ENCODE data around the gene OTUD4.

DNA sequence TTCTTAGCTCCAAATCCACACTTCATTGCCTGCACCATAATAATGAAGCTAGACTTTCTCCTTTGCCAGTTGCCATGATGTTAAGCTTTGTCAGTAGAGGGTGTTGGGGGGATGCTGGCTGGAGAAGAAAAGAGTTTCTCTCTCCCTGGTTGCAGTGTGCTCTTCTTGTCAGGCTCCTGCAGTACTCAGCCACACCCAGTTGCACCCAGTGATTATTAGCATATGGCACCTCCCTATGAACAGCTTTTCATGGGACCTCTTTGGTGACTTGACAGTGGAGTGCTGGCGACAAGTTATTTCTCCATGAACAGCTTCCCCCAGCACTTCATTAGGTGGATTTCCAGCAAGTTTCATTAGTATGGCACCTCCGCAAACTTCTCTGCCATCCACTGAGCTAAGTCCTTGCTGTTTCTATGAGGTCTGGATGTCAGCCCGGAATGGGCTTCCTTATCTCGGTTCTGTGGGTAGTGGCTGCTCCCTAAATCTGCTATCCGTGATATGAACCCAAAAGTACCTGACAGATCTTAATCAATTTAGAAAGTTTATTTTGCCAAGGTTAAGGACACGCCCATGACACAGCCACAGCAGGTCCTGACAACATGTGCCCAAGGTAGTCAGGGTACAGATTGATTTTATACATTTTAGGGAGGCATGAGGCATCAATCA is 18.8 kb upstream of the OTUD4 start:
- no peak for TF ChIP-seq PHF8 (IDR thresholded peaks at IDR 0.05; ENCODE audit: borderline replicate concordance, low read length)
- no peak for TF ChIP-seq SRF (CRISPR knock-in tag; IDR thresholded peaks at IDR 0.05)
- no peak for TF ChIP-seq XRCC3 (IDR thresholded peaks at IDR 0.05)
- no peak for TF ChIP-seq FOS (IDR thresholded peaks at IDR 0.05; ENCODE audit: extremely low read depth, insufficient read length)
- TF ChIP-seq ZBED1 (IDR thresholded peaks at IDR 0.05) = no peak
- no peak for TF ChIP-seq POLR2AphosphoS2 (IDR thresholded peaks at IDR 0.05; ENCODE audit: low read length)
- TF ChIP-seq, protein P1, sequence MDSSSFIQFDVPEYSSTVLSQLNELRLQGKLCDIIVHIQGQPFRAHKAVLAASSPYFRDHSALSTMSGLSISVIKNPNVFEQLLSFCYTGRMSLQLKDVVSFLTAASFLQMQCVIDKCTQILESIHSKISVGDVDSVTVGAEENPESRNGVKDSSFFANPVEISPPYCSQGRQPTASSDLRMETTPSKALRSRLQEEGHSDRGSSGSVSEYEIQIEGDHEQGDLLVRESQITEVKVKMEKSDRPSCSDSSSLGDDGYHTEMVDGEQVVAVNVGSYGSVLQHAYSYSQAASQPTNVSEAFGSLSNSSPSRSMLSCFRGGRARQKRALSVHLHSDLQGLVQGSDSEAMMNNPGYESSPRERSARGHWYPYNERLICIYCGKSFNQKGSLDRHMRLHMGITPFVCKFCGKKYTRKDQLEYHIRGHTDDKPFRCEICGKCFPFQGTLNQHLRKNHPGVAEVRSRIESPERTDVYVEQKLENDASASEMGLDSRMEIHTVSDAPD (CRISPR knock-in tag; IDR thresholded peaks at IDR 0.05) = no peak
- no peak for TF ChIP-seq POU5F1 (IDR thresholded peaks at IDR 0.05; ENCODE audit: borderline replicate concordance, low read depth, low read length, partially characterized antibody)

All from K562 (cell line).